ENCODE data around the gene FGL2. TPM values are rescaled to one million over a fixed set of nuclear protein-coding genes. Genes with fewer than 3 reads are reported as not detected.
"Not testable (repeated sequence)": the region's sequence is repeated elsewhere in the genome, so short reads cannot be mapped to it uniquely, and the experiment has no call there.

FGL2 gene
- polyA plus RNA-seq, 1 donor = 27.9 TPM

GRCh38 chr7:77216181-77216845, 16.7 kb upstream of the FGL2 start:
- no peak for DNase-seq (ENCODE audit: low read depth)

GRCh38 chr7:77209479-77210139, 10.0 kb upstream of the FGL2 start:
- no peak for DNase-seq (ENCODE audit: low read depth)

GRCh38 chr7:77208416-77208815, 8.8 kb upstream of the FGL2 start:
- DNase-seq (ENCODE audit: low read depth) = no peak

GRCh38 chr7:77205706-77206105, 6.1 kb upstream of the FGL2 start:
- no peak for DNase-seq (ENCODE audit: low read depth)

GRCh38 chr7:77202481-77202976, 2.9 kb upstream of the FGL2 start:
- DNase-seq (ENCODE audit: low read depth) = no peak

- DNase-seq (ENCODE audit: low read depth) = no peak
These were observed 923 bp upstream of the FGL2 start for GRCh38 chr7:77200542-77200941.

- no peak for DNase-seq (ENCODE audit: low read depth)
These were observed 2.5 kb downstream of the FGL2 start for GRCh38 chr7:77197141-77197540.

GRCh38 chr7:77188731-77189437, 10.7 kb downstream of the FGL2 start:
- no peak for DNase-seq (ENCODE audit: low read depth)

GRCh38 chr7:77185866-77186265, 13.8 kb downstream of the FGL2 start:
- DNase-seq (ENCODE audit: low read depth) = no peak

- DNase-seq (ENCODE audit: low read depth) = no peak
These were observed 14.6 kb downstream of the FGL2 start for GRCh38 chr7:77184990-77185389.

GRCh38 chr7:77184463-77184862, 15.2 kb downstream of the FGL2 start:
- DNase-seq (ENCODE audit: low read depth) = no peak

GRCh38 chr7:77182261-77182660, 17.4 kb downstream of the FGL2 start:
- no peak for DNase-seq (ENCODE audit: low read depth)

GRCh38 chr7:77181734-77182133, 17.9 kb downstream of the FGL2 start:
- no peak for DNase-seq (ENCODE audit: low read depth)

GRCh38 chr7:77181015-77181595, 18.5 kb downstream of the FGL2 start:
- DNase-seq (ENCODE audit: low read depth) = no peak

GRCh38 chr7:77178024-77178423, 21.6 kb downstream of the FGL2 start:
- DNase-seq (ENCODE audit: low read depth) = not testable (repeated sequence)

GRCh38 chr7:77177321-77177904, 22.2 kb downstream of the FGL2 start:
- not testable (repeated sequence) for DNase-seq (ENCODE audit: low read depth)

GRCh38 chr7:77175274-77175800, 24.3 kb downstream of the FGL2 start:
- DNase-seq (ENCODE audit: low read depth) = not testable (repeated sequence)

GRCh38 chr7:77174418-77174817, 25.2 kb downstream of the FGL2 start:
- DNase-seq (ENCODE audit: low read depth) = not testable (repeated sequence)

- not testable (repeated sequence) for DNase-seq (ENCODE audit: low read depth)
These were observed 27.0 kb downstream of the FGL2 start for GRCh38 chr7:77172437-77173172.

GRCh38 chr7:77171073-77171472, 28.5 kb downstream of the FGL2 start:
- not testable (repeated sequence) for DNase-seq (ENCODE audit: low read depth)

- no peak for DNase-seq (ENCODE audit: low read depth)
These were observed 42.2 kb downstream of the FGL2 start for GRCh38 chr7:77157446-77157845.

All from forelimb muscle (tissue), 1 donor.